ENCODE measurements around the gene ZNF619.

The ZNF619 gene

GRCh38 chr3:40505599-40506462 is 28.9 kb downstream of the ZNF619 start, which contains the start of gene ZNF620:
TSS of gene ZNF620 (plus strand) at chr3:40506039. CDS start at chr3:40506353, 314 bp downstream.
- CTCF ChIA-PET = interaction anchor here (0.5 to 1.7 kb wide), 2 partner anchors 18 to 647 kb away, joined by 3 to 4 read pairs; no protein-coding TSS in a partner anchor
- POLR2A ChIA-PET = interaction anchor here (0.5 to 3.7 kb wide), 16 partner anchors 10 to 738 kb away, joined by 3 to 36 read pairs (median 4); partner anchors contain the start of genes RPL14, ZNF619 and ZNF621
- no peak for TF ChIP-seq HDGF (IDR thresholded peaks at IDR 0.05; ENCODE audit: borderline replicate concordance)
- peak; percentile 68 for TF ChIP-seq TARDBP (IDR thresholded peaks at IDR 0.05)
- peak; percentile 42; the same call in 1 of the 2 replicates for TF ChIP-seq ELF4 (IDR thresholded peaks at IDR 0.05)
- peak; percentile 81 for TF ChIP-seq L3MBTL2 (conservative IDR thresholded peaks at IDR 0.05)
- no peak for TF ChIP-seq BHLHE40 (IDR thresholded peaks at IDR 0.05; ENCODE audit: borderline replicate concordance)
- DNase-seq (ENCODE audit: extremely low spot score) = peak; percentile 86

DNA sequence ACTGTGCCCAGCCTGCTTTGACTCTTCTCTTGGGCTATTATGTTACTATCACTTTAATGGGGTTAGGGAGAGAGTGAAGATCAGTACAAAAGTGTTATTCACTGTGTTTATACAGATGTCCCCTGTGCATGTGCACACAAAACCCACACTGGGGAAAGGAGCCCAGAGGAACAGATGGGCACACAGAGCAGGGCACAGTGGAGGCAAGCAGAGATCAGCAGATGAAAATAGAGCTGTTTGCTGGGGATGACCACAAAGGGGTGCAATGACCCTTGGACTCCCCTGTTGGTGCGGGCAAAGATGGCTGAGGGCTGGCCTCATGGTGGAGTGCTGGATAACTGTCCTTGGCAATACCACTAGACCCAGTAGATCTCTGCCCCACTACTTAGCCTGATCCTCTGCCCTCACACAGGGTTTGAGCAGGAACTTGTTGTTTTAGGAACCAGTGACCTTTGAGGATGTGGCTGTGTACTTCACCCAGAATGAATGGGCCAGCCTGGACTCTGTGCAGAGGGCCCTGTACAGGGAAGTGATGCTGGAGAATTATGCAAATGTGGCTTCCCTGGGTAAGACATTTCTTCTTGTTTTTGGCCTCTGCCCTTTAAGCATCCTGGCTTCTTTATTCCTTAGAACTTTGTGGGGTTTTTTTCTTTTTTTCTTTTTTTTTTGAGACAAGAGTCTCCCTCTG is 34.3 kb downstream of the ZNF619 start:
- ChIA-PET CTCF (no interaction called here), POLR2A (interaction anchor here (0.9 kb wide), 1 partner anchor 13 kb away, joined by 4 read pairs; the partner anchor contains the start of gene ZNF621)
- TF ChIP-seq SUZ12 (IDR thresholded peaks at IDR 0.05) = no peak
- TF ChIP-seq ARNT (IDR thresholded peaks at IDR 0.05) = no peak
- TF ChIP-seq BHLHE40 (IDR thresholded peaks at IDR 0.05; ENCODE audit: borderline replicate concordance) = no peak
- TF ChIP-seq TARDBP (IDR thresholded peaks at IDR 0.05) = no peak
- TF ChIP-seq FOXM1 (IDR thresholded peaks at IDR 0.05; ENCODE audit: borderline replicate concordance) = no peak
- TF ChIP-seq NFRKB (IDR thresholded peaks at IDR 0.05) = no peak
- TF ChIP-seq, protein P1, sequence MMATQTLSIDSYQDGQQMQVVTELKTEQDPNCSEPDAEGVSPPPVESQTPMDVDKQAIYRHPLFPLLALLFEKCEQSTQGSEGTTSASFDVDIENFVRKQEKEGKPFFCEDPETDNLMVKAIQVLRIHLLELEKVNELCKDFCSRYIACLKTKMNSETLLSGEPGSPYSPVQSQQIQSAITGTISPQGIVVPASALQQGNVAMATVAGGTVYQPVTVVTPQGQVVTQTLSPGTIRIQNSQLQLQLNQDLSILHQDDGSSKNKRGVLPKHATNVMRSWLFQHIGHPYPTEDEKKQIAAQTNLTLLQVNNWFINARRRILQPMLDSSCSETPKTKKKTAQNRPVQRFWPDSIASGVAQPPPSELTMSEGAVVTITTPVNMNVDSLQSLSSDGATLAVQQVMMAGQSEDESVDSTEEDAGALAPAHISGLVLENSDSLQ (IDR thresholded peaks at IDR 0.05) = no peak
- no peak for TF ChIP-seq ZNF384 (IDR thresholded peaks at IDR 0.05)
- no peak for TF ChIP-seq ELF4 (IDR thresholded peaks at IDR 0.05)
- no peak for TF ChIP-seq FOXA1 (IDR thresholded peaks at IDR 0.05)
- TF ChIP-seq FOXK2 (IDR thresholded peaks at IDR 0.05) = no peak
- no peak for TF ChIP-seq SP1 (IDR thresholded peaks at IDR 0.05)
- no peak for TF ChIP-seq CTBP1 (IDR thresholded peaks at IDR 0.05; ENCODE audit: borderline replicate concordance)
- no peak for TF ChIP-seq HDGF (IDR thresholded peaks at IDR 0.05; ENCODE audit: borderline replicate concordance)
- no peak for TF ChIP-seq LEF1 (IDR thresholded peaks at IDR 0.05; ENCODE audit: borderline replicate concordance)
- no peak for TF ChIP-seq L3MBTL2 (conservative IDR thresholded peaks at IDR 0.05)
- DNase-seq (ENCODE audit: extremely low spot score) = no peak

- DNase-seq (ENCODE audit: extremely low spot score) = no peak
- ChIA-PET POLR2A (interaction anchor here (1.2 kb wide), 1 partner anchor 8 kb away, joined by 6 read pairs; the partner anchor contains the start of gene ZNF621), CTCF (interaction anchor here (0.6 kb wide), 1 partner anchor 207 kb away, joined by 3 read pairs; no protein-coding TSS in a partner anchor)
- TF ChIP-seq TARDBP (IDR thresholded peaks at IDR 0.05) (no peak), ARNT (IDR thresholded peaks at IDR 0.05) (no peak), CTBP1 (IDR thresholded peaks at IDR 0.05; ENCODE audit: borderline replicate concordance) (no peak), HDGF (IDR thresholded peaks at IDR 0.05; ENCODE audit: borderline replicate concordance) (no peak), NFRKB (IDR thresholded peaks at IDR 0.05) (no peak), BHLHE40 (IDR thresholded peaks at IDR 0.05; ENCODE audit: borderline replicate concordance) (no peak), LEF1 (IDR thresholded peaks at IDR 0.05; ENCODE audit: borderline replicate concordance) (no peak), FOXA1 (IDR thresholded peaks at IDR 0.05) (no peak)
These were observed 39.3 kb downstream of the ZNF619 start for GRCh38 chr3:40516201-40516600.

GRCh38 chr3:40518067-40518466 is 41.1 kb downstream of the ZNF619 start:
- POLR2A ChIA-PET = no interaction called here
- TF ChIP-seq SP1 (IDR thresholded peaks at IDR 0.05) = no peak
- no peak for DNase-seq (ENCODE audit: extremely low spot score)
- CTCF ChIA-PET = no interaction called here

GRCh38 chr3:40518848-40519247 is 41.9 kb downstream of the ZNF619 start:
- ChIA-PET CTCF (no interaction called here), POLR2A (no interaction called here)
- TF ChIP-seq NFRKB (IDR thresholded peaks at IDR 0.05) (no peak), TARDBP (IDR thresholded peaks at IDR 0.05) (no peak), HDGF (IDR thresholded peaks at IDR 0.05; ENCODE audit: borderline replicate concordance) (no peak), SUZ12 (IDR thresholded peaks at IDR 0.05) (no peak), CTBP1 (IDR thresholded peaks at IDR 0.05; ENCODE audit: borderline replicate concordance) (no peak), FOXM1 (IDR thresholded peaks at IDR 0.05; ENCODE audit: borderline replicate concordance) (no peak), FOXA1 (IDR thresholded peaks at IDR 0.05) (no peak), LEF1 (IDR thresholded peaks at IDR 0.05; ENCODE audit: borderline replicate concordance) (no peak)
- TF ChIP-seq, protein P1 (IDR thresholded peaks at IDR 0.05) = no peak
- DNase-seq (ENCODE audit: extremely low spot score) = no peak

DNA sequence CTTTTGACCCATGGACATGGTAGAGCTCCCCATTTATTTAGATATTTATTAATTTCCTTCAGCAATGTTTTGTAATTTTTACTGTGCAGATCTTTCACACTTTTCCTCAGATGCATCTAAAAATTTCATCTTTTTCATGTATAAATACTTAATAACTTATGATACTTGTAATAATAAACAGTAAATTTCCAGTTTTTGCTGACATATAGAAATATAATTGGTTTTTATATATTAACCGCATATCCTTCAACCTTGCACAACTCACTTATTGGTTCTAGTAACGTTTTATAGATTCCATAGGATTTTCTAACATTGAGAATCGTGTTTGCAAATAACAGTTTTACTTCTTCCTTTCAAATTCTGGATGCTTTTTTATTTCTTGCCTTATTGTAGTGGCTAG is 44.3 kb downstream of the ZNF619 start:
- ChIA-PET CTCF (no interaction called here), POLR2A (interaction anchor here (1.3 kb wide), 1 partner anchor 15 kb away, joined by 4 read pairs; the partner anchor contains the start of gene ZNF620)
- no peak for DNase-seq (ENCODE audit: extremely low spot score)
- no peak for TF ChIP-seq BHLHE40 (IDR thresholded peaks at IDR 0.05; ENCODE audit: borderline replicate concordance)
- TF ChIP-seq, protein P1 (IDR thresholded peaks at IDR 0.05) = no peak

All from HEK293T (cell line).